GM12878 (cell line): ENCODE results near the gene OPRPN. TPM values are rescaled to one million over a fixed set of nuclear protein-coding genes. Genes with fewer than 3 reads are reported as not detected.

ENCODE experiments used
- ATAC-seq: fragments of 200-7000 bp; cut with Tn5 transposase; 3 replicates; pipeline ENCODE4 v1.9.1; 2020; ENCODE audit warnings: mild to moderate bottlenecking, moderate library complexity
- BruUV-seq: library from RNA; stranded (reverse); fragments of 400-500 nt; replicated peaks from 2 replicates; lab custom pipeline; 2021; lab: Mats Ljungman, UMichigan
- CTCF ChIA-PET: fragments of 300-600 bp; sonication (Branson Sonifier 250); formaldehyde crosslinking; extraction: SDS; loops from one replicate; lab custom pipeline; 2021; ENCODE audit warnings: inconsistent platforms; lab: Yijun Ruan, JAX
- POLR2A ChIA-PET: fragments of 350-600 bp; formaldehyde crosslinking; extraction: SDS; loops from one replicate; lab custom pipeline; 2021; ENCODE audit warnings: inconsistent platforms; lab: Charles Lee
- RAD21 ChIA-PET: fragments of 300-600 bp; sonication (Branson Sonifier 250); formaldehyde crosslinking; loops from one replicate; lab custom pipeline; 2023; ENCODE audit warnings: antibody characterized with exemption; ENCODE audit not compliant: unreplicated experiment; lab: Charles Lee
- SMC1A ChIA-PET: fragments of 300-600 bp; sonication (Branson Sonifier 250); formaldehyde crosslinking; loops from one replicate; lab custom pipeline; 2023; ENCODE audit not compliant: unreplicated experiment, uncharacterized antibody; lab: Charles Lee
- DNase-seq: peaks from one replicate; pipeline ENCODE4 v3.0.0-alpha.2; 2011; ENCODE audit warnings: low read depth, low spot score
- FAIRE-seq: peaks from 3 replicates; lab custom pipeline; 2011; peaks lifted over from hg19 to GRCh38; lab: Jason Lieb, UNC
- H2AFZ ChIP-seq: 2 replicates; pipeline ENCODE4 v1.6.0; 2011; ENCODE audit warnings: low read depth, low read length, control low read depth; ENCODE audit not compliant: control insufficient read depth
- H3K27ac ChIP-seq: 2 replicates; pipeline ENCODE4 v1.5.1; 2011; ENCODE audit warnings: control low read depth; ENCODE audit not compliant: control insufficient read depth, insufficient read depth
- H3K27me3 ChIP-seq, 2 experiments: replicated peaks in 1 of 2; 2 replicates each; pipeline versions ENCODE4 v1.6.0 to v1.6.1; 2011; ENCODE audit warnings: low read length in 1 of 2; ENCODE audit not compliant: control insufficient read depth in 2 of 2, insufficient read depth in 2 of 2
- H3K36me3 ChIP-seq, 2 experiments: 2 replicates each; pipeline ENCODE4 v1.5.1; 2011; ENCODE audit warnings: low read length in 1 of 2; ENCODE audit not compliant: control insufficient read depth in 2 of 2, insufficient read depth in 2 of 2
- H3K4me1 ChIP-seq: 2 replicates; pipeline ENCODE4 v1.6.1; 2011; ENCODE audit warnings: mild to moderate bottlenecking, low read length, moderate library complexity, mixed read lengths; ENCODE audit not compliant: control insufficient read depth, insufficient read depth
- H3K4me2 ChIP-seq: 2 replicates; pipeline ENCODE4 v1.6.0; 2011; ENCODE audit warnings: control low read depth; ENCODE audit not compliant: control insufficient read depth, insufficient read depth
- H3K4me3 ChIP-seq: fragments of 200-600 bp; sonication (generic); 2 replicates; pipeline ENCODE4 v1.5.1; 2016
- H3K79me2 ChIP-seq: 2 replicates; pipeline ENCODE4 v1.6.0; 2011; ENCODE audit warnings: low read length; ENCODE audit not compliant: control insufficient read depth, insufficient read depth
- H3K9ac ChIP-seq: 2 replicates; pipeline ENCODE4 v1.8.0; 2011; ENCODE audit warnings: low read length, control low read depth, mixed read lengths; ENCODE audit not compliant: control insufficient read depth, insufficient read depth
- H3K9me3 ChIP-seq: replicated peaks from 3 replicates; pipeline ENCODE4 v1.5.1; 2011; ENCODE audit warnings: mild to moderate bottlenecking, low read length; ENCODE audit not compliant: control insufficient read depth, insufficient read depth
- H4K20me1 ChIP-seq: 2 replicates; pipeline ENCODE4 v1.6.0; 2011; ENCODE audit not compliant: control insufficient read depth, insufficient read depth
- BCL11A ChIP-seq: IDR thresholded peaks from 2 replicates; pipeline ENCODE4 v1.6.1; 2011; ENCODE audit warnings: low read depth, low read length
- BMI1 ChIP-seq: fragments of 450-650 bp; IDR thresholded peaks from 2 replicates; pipeline ENCODE4 v1.6.1; 2016; ENCODE audit warnings: mild to moderate bottlenecking, moderate library complexity, borderline replicate concordance
- BRCA1 ChIP-seq: IDR thresholded peaks from 2 replicates; pipeline ENCODE4 v1.6.1; 2011; ENCODE audit warnings: low read depth, low read length, improper control_type of control experiment
- CBFB ChIP-seq: IDR thresholded peaks from 2 replicates; pipeline ENCODE4 v1.6.1; 2016; ENCODE audit warnings: antibody characterized with exemption, low read depth
- CEBPB ChIP-seq, 2 experiments: fragments of 150-350 bp in 1 of 2; IDR thresholded peaks; 2 replicates each; pipeline ENCODE4 v1.6.1; 2012 to 2014; ENCODE audit warnings: low read depth in 2 of 2, low read length in 2 of 2, borderline replicate concordance in 1 of 2, inconsistent platforms in 1 of 2
- CHD1 ChIP-seq: IDR thresholded peaks from 2 replicates; pipeline ENCODE4 v1.6.1; 2012; ENCODE audit warnings: low read depth, low read length, improper control_type of control experiment
- EED ChIP-seq: sonication (generic); IDR thresholded peaks from 2 replicates; pipeline ENCODE4 v1.6.1; 2016; ENCODE audit warnings: antibody characterized with exemption, low read depth
- NR2C1 ChIP-seq: fragments of 450-650 bp; IDR thresholded peaks from 2 replicates; pipeline ENCODE4 v1.6.1; 2017; ENCODE audit warnings: antibody characterized with exemption, mild to moderate bottlenecking, moderate library complexity
- NRF1 ChIP-seq: conservative IDR thresholded peaks from 2 replicates; pipeline ENCODE4 v1.6.1; 2011; ENCODE audit warnings: mild to moderate bottlenecking, low read depth, low read length, improper control_type of control experiment
- RAD51 ChIP-seq: fragments of 450-650 bp; IDR thresholded peaks from 2 replicates; pipeline ENCODE4 v1.6.1; 2016; ENCODE audit warnings: moderate library complexity, mild to moderate bottlenecking, inconsistent platforms
- RB1 ChIP-seq: fragments of 450-650 bp; formaldehyde crosslinking; IDR thresholded peaks from 2 replicates; pipeline ENCODE4 v1.6.1; 2017; ENCODE audit warnings: mild to moderate bottlenecking, borderline replicate concordance
- SMARCA5 ChIP-seq: fragments of 450-650 bp; IDR thresholded peaks from 2 replicates; pipeline ENCODE4 v1.6.1; 2017; ENCODE audit warnings: mild to moderate bottlenecking
- SPI1 ChIP-seq: IDR thresholded peaks from 2 replicates; pipeline ENCODE4 v1.6.1; 2011; ENCODE audit warnings: low read depth, mild to moderate bottlenecking, low read length, moderate library complexity, borderline replicate concordance; ENCODE audit not compliant: insufficient read depth
- STAT1 ChIP-seq: fragments of 450-650 bp; conservative IDR thresholded peaks from 2 replicates; pipeline ENCODE4 v1.6.1; 2014; ENCODE audit warnings: antibody characterized with exemption, mild to moderate bottlenecking
- SUPT20H ChIP-seq: IDR thresholded peaks from 2 replicates; pipeline ENCODE4 v1.6.1; 2011; ENCODE audit warnings: low read depth, mild to moderate bottlenecking, low read length, moderate library complexity, borderline replicate concordance; ENCODE audit not compliant: control insufficient read depth
- WGBS: methylation state at CpG from one replicate; pipeline ENCODE4 v1.1.6; 2016; ENCODE audit warnings: low lambda C conversion rate; ENCODE audit not compliant: insufficient replicate concordance, insufficient coverage; ENCODE audit errors: missing lambda C conversion rate; 5-methylcytosine and 5-hydroxymethylcytosine counted together
- in situ Hi-C: fragments of 300-500 bp; cut with MboI; formaldehyde crosslinking; loops from 9 replicates; pipeline ENCODE4 v1.14.3; 2018; ENCODE audit warnings: mixed read lengths
- intact Hi-C: fragments of 100-400 bp; cut with micrococcal nuclease; formaldehyde crosslinking; loops from one replicate; pipeline ENCODE4 v1.14.2; 2022; ENCODE audit not compliant: unreplicated experiment
- polyA plus RNA-seq, 11 experiments: library from polyadenylated mRNA; depleted of rRNA in 4 of 11; unstranded in 6 of 11; stranded (reverse) in 5 of 11; fragments of >200 nt; fragmentation: Nextera tagmentation in 4 of 11; fragmentation: Illumina TruSeq in 1 of 11; extraction: Ambion mirVana in 4 of 11; extraction: Trizol in 1 of 11; gene quantifications; 1 replicate in 1 of 11; 2 replicates in 10 of 11; pipeline versions ENCODE4 v1.2.1 to v1.2.3, GENCODE V29; 2011 to 2016; ENCODE audit warnings: inconsistent platforms in 2 of 11, missing spikeins in 2 of 11, low read depth in 1 of 11
- total RNA-seq, 4 experiments: library from RNA; depleted of rRNA in 3 of 4; stranded (reverse); fragments of >200 nt in 3 of 4; fragmentation: Illumina TruSeq in 1 of 4; extraction: Trizol in 1 of 4; gene quantifications; 2 replicates each; pipeline versions ENCODE4 v1.2.1 to v1.2.3, GENCODE V29; 2013 to 2021
- TF ChIP-seq, protein P1 (sequence below): fragments of 450-650 bp; formaldehyde crosslinking; IDR thresholded peaks from 2 replicates; pipeline ENCODE4 v1.4.0; 2022; ENCODE audit warnings: mild to moderate bottlenecking, moderate library complexity
- TF ChIP-seq, protein P2 (sequence below): fragments of 450-650 bp; IDR thresholded peaks from 2 replicates; pipeline ENCODE4 v1.6.1; 2017; ENCODE audit warnings: mild to moderate bottlenecking, low read depth, inconsistent platforms; ENCODE audit not compliant: poor library complexity, severe bottlenecking
- TF ChIP-seq, protein P3 (sequence below): IDR thresholded peaks from 2 replicates; pipeline ENCODE4 v1.6.1; 2012; ENCODE audit warnings: low read depth, low read length, improper control_type of control experiment

The OPRPN gene
- total and polyA plus RNA-seq, 10 of the 15 experiments (the other 5 are each of a cell fraction or from before 2014, with no cell fraction given), result 0.16 to 0.33 TPM; not detected in 8

- SMC1A ChIA-PET, result interaction anchor here (1.3 kb wide), 2 partner anchors 10 to 11 kb away, joined by 3 to 4 read pairs; no protein-coding TSS in a partner anchor
- ATAC-seq, result no peak
Observed at GRCh38 chr4:70437197-70437596, 39.5 kb downstream of the OPRPN start.

More at GRCh38 chr4:70437197-70437596, 39.5 kb downstream of the OPRPN start:
- no peak overlapping the region for H3K27ac ChIP-seq
- H3K36me3 ChIP-seq, result no peaks in the 10 kb centered on the region
- in situ Hi-C loops, result no loop called here
- no peak overlapping the region for H3K4me3 ChIP-seq
- FAIRE-seq (no peak), DNase-seq (no peak)
- no peak overlapping the region for H2AFZ ChIP-seq
- BruUV-seq, result no TSS peak
- 8% methylated on average over 7 of the region's 7 CpGs for WGBS
- ChIA-PET POLR2A (no interaction called here), RAD21 (no interaction called here), CTCF (interaction anchor here (0.6 to 0.7 kb wide), 2 partner anchors 91 to 93 kb away, joined by 3 to 4 read pairs; no protein-coding TSS in a partner anchor)
- H3K9me3 ChIP-seq, result no peaks in the 10 kb centered on the region
- H3K4me1 ChIP-seq, result no peaks in the 10 kb centered on the region
- H3K4me2 ChIP-seq, result no peak overlapping the region
- H3K9ac ChIP-seq, result no peak overlapping the region
- H3K79me2 ChIP-seq, result no peaks in the 10 kb centered on the region
- TF ChIP-seq BRCA1 (no peak), NRF1 (no peak), RB1 (no peak), SUPT20H (no peak), EED (no peak), SPI1 (no peak), SMARCA5 (no peak), CBFB (no peak), BMI1 (no peak), CHD1 (no peak), RAD51 (no peak), NR2C1 (no peak), BCL11A (no peak), CEBPB (IDR thresholded peaks at IDR 0.05; ENCODE audit: borderline replicate concordance in 1 of 2, low read depth in 2 of 2, low read length in 2 of 2) (no peak), STAT1 (no peak)
- TF ChIP-seq, protein P1, sequence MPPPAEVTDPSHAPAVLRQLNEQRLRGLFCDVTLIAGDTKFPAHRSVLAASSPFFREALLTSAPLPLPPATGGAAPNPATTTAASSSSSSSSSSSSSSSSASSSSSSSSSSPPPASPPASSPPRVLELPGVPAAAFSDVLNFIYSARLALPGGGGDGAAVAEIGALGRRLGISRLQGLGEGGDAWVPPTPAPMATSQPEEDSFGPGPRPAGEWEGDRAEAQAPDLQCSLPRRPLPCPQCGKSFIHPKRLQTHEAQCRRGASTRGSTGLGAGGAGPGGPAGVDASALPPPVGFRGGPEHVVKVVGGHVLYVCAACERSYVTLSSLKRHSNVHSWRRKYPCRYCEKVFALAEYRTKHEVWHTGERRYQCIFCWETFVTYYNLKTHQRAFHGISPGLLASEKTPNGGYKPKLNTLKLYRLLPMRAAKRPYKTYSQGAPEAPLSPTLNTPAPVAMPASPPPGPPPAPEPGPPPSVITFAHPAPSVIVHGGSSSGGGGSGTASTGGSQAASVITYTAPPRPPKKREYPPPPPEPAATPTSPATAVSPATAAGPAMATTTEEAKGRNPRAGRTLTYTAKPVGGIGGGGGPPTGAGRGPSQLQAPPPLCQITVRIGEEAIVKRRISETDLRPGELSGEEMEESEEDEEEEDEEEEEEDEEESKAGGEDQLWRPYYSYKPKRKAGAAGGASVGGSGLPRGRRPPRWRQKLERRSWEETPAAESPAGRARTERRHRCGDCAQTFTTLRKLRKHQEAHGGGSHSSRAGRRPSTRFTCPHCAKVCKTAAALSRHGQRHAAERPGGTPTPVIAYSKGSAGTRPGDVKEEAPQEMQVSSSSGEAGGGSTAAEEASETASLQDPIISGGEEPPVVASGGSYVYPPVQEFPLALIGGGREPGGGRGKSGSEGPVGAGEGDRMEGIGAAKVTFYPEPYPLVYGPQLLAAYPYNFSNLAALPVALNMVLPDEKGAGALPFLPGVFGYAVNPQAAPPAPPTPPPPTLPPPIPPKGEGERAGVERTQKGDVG (CRISPR knock-in tag), result no peak
- TF ChIP-seq, protein P2, sequence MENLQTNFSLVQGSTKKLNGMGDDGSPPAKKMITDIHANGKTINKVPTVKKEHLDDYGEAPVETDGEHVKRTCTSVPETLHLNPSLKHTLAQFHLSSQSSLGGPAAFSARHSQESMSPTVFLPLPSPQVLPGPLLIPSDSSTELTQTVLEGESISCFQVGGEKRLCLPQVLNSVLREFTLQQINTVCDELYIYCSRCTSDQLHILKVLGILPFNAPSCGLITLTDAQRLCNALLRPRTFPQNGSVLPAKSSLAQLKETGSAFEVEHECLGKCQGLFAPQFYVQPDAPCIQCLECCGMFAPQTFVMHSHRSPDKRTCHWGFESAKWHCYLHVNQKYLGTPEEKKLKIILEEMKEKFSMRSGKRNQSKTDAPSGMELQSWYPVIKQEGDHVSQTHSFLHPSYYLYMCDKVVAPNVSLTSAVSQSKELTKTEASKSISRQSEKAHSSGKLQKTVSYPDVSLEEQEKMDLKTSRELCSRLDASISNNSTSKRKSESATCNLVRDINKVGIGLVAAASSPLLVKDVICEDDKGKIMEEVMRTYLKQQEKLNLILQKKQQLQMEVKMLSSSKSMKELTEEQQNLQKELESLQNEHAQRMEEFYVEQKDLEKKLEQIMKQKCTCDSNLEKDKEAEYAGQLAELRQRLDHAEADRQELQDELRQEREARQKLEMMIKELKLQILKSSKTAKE, result no peak
- TF ChIP-seq, protein P3, sequence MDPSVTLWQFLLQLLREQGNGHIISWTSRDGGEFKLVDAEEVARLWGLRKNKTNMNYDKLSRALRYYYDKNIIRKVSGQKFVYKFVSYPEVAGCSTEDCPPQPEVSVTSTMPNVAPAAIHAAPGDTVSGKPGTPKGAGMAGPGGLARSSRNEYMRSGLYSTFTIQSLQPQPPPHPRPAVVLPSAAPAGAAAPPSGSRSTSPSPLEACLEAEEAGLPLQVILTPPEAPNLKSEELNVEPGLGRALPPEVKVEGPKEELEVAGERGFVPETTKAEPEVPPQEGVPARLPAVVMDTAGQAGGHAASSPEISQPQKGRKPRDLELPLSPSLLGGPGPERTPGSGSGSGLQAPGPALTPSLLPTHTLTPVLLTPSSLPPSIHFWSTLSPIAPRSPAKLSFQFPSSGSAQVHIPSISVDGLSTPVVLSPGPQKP, result no peak
- intact Hi-C loops, result no loop called here
- no peaks in the 10 kb centered on the region for H3K27me3 ChIP-seq
- H4K20me1 ChIP-seq, result no peaks in the 10 kb centered on the region
